ENCODE data around the gene CAMK2B. TPM values are rescaled to one million over a fixed set of nuclear protein-coding genes. Genes with fewer than 3 reads are reported as not detected.

Gene CAMK2B
- total RNA-seq, 1 experiment from 2014 or later: 0.15 TPM

DNA sequence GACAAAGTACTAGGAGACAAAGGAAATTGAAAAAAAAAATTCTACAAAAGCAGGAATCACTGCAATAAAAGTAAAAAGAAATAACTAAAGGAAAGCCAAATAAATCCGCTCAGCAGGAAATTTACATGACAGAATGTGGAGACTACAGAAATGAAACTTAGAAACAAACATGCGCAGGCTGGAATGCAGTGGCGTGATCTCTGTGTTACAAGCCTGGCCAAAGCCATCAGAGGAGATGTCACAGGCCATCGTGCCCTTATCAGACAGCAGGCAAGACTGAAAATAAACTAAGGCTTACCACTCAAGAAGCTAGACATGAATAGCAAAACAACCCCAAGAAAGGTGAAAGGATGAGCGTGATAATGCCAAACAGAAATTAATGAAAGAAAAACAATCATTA, 6.3 kb upstream of the CAMK2B start:
- no peak for DNase-seq (ENCODE audit: extremely low read depth, low read depth)

DNA sequence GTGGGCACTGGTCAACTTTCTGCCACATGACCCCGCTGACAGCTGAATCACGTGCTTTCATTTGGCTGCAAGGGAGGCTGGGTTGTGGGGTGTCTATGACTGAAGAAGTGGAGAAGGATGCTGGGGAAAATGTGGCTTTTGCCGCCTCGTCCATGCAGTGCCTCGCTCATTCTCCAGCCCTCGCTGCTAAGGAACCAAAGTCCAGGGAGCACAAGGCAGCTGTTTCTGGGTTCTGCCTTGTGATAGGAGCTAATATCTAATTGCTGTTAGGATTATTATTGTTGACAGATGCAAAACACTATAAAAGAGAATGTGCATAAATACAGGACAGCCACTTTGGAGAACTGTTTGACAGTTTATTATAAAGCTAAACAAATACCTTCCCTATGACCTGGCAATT, 4.9 kb upstream of the CAMK2B start:
- DNase-seq (ENCODE audit: extremely low read depth, low read depth): no peak

DNA sequence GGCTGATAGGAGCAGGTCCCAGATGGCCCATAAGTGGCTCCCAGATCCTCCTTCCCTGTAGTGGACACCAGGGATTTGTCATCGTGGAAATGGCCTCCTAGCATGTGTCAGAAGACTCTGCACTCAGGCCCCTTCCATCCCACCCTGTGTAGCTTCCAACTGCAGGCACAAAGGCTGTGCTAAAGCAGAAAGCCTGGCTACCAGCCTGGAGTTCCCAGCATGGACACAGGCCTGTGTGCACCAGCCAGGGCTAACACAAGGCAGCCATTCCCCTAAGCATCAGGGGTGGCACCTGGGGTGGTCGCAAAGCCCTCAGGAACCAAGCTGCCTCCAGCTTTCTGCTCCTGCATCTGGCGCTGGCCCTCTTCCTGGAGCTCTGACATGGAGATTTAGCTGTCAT, 4.5 kb upstream of the CAMK2B start:
- no peak for DNase-seq (ENCODE audit: extremely low read depth, low read depth)

DNA sequence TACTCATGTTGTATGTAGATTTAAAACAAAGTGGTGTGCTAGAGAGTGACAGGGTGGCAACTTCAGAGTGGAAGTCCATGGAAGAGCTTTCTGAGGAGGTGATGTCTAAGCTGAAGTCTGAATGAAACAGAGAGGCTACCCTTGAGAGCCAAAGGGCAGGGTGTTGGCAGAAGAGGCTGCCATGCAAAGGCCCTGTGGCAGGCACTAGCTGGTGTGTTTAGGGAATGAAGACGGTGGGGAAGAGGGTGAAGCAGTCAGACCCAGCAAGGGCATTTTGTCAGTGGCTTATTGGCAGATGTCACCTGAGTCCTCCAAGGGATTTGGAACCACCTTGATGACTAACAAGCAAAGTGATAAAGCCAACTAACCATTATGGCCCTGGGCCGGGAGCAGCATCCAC, 3.7 kb upstream of the CAMK2B start:
- DNase-seq (ENCODE audit: extremely low read depth, low read depth): no peak

DNA sequence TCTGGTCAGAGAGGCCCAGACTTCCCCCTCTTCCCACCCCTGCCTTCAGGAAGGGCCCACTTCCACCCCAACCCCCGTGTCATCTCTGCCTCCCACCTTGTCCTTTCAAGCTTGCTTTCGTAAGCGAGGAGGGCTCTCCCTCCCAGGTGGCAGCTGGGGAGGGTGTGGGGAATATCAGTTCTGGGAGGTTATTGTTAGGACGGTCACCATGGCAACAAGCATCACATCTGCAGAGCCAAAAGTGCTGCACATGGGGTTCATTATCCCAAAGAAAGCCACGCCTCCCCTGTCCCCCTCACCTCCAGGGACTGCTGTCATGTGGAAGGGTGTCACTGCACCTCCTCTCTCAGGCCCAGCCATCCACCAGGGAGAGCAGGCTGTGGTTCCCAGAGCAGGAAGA, 2.6 kb upstream of the CAMK2B start:
- no peak for DNase-seq (ENCODE audit: extremely low read depth, low read depth)

DNA sequence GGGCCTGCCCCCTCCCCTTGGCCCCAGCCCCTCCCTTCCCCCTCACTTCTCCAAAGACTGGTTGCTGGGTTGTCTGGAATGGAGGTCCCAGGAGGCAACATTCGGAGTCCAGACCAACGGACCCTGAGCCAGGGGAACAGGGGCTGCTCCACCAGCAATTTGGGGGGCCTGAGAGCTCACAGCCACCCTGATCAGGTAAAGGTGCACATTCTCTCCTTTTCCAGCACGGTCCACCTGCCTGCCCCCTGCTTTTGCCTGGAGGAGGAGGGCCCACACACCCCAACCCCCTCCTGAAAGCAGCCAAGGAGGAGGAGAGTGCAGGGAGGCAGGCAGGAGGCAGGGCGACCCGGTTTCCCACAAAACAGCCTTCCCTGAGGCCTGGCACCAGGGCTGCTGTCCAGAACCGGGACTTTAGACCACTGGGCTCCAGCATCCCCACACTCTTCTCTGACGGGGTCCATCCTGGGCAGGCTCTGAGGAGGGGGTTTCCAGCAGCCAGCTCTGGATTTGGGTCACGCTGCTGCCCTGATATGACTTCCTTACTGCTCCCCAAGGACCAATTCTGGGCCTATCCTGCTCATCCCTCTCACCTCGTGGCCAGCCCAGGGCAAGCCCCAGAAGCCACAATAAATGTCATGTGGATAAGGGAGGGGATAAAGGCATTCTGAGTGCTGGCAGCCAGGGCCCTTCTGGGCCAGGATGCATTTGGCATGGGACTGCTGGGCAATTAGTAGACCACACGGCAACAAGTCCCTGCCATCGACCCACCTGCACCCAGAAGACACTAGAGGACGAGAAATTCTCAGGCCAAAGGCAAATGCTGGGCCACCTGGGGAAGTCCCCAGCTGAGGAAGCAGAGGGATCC, 1.1 kb upstream of the CAMK2B start:
- no peak for DNase-seq (ENCODE audit: extremely low read depth, low read depth)

DNA sequence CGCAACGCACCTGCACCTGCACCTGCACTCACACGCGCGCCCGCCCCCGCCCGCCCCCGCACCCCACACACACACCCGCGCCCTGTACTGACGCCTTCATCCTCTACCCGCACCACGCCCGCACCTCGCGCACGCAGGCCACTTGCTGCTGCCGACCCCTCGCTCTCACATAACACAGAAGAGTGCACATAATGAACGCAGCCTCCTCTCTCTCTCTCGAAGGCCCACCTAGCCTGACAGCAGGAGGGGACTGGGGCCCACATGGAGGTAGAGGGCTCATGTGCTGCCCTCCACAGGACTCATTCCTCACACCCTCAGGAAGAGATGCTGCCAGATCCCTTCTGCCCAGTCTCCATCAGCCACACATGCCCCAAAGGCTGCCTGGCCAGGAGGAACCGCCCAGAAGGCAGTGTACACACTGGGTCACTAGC, 432 bp upstream of the CAMK2B start:
- no peak for DNase-seq (ENCODE audit: extremely low read depth, low read depth)

DNA sequence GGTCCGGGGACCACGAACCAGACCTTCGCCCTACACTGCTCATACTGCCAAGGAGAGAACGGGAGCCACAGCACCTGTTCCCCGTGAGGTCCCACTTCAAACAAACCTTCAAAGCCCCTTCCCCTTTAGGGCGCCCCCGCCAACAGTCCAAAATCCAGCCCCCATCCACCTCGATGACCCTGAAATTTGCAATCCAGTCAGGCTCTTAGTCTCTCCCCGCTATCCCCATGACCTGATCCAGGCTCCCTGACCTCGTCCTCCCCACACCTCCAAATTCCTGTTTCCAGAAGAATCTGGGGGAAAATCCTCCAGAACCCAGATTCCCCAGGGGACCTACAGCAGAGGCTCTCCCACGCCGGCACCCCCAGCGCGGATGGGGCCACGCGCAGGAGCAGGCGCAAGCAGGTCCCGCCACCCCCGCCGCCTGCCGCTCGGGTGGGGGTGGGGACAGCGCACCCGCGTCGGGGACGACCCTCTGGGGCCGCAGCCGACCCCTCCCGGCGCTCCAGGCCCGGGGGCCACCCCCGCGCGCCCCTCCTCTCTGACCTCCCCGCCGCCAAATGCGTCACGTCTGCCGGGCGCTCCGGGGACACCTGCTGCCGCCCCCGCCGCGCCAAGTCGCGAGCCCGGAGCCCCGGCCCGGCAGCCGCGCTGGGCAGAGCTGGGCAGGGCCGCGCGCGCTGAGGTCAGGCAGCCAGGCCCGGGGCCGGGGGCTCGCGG, 753 bp downstream of the CAMK2B start:
- DNase-seq (ENCODE audit: extremely low read depth, low read depth): no peak

DNA sequence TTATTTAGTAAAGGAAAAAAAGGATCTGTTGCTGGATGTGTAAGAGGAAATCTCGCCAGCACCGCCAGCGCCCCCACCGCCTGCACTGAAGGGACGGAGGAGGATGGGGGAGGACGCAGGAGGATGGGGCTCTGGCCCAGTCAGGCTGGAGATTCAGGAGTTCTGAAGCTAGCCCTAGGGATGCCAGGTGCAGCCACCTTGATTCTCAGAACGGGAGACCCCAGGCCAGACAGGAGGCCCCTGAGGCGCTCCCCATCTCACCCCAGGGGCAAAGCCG, 1.3 kb downstream of the CAMK2B start:
- DNase-seq (ENCODE audit: extremely low read depth, low read depth): no peak

DNA sequence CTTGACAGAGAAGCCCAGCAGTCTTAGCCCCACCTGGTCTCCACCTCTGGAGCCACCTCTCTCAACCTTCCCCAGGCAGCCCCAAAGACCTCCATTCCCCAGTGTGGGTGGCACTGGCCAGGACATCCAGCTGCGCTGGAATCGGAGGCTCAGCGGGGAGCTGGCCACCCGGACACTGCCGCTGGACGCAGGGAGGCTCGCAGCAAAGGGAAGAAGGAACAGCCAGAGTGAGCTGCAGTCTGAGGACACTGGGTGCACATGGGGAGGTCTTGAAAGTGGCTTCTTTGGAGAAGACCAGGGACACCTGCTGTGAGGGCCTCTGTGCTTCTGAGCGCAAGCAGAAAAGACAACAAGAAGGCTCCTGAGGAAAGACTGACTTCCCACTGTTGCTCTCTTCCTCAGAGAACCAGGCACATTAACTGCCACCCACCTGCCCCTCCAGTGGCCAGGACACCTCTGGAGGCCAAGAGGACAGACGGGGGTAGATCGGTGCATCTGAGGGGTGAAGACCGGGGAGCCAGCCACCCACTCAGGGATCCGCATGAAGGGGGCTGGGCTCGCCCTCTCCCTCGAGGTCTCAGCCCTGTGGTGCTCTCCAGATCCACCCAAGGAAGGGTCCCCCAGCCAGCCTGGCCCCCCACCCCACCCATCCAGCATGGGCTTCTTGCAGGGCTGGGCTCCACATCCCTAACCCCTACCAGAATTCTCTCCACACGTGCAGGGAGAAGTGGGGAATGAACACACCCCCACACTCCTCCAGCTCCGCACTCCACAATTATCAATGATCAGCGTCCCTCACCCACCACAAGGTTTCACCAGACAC, 1.8 kb downstream of the CAMK2B start:
- no peak for DNase-seq (ENCODE audit: extremely low read depth, low read depth)

DNA sequence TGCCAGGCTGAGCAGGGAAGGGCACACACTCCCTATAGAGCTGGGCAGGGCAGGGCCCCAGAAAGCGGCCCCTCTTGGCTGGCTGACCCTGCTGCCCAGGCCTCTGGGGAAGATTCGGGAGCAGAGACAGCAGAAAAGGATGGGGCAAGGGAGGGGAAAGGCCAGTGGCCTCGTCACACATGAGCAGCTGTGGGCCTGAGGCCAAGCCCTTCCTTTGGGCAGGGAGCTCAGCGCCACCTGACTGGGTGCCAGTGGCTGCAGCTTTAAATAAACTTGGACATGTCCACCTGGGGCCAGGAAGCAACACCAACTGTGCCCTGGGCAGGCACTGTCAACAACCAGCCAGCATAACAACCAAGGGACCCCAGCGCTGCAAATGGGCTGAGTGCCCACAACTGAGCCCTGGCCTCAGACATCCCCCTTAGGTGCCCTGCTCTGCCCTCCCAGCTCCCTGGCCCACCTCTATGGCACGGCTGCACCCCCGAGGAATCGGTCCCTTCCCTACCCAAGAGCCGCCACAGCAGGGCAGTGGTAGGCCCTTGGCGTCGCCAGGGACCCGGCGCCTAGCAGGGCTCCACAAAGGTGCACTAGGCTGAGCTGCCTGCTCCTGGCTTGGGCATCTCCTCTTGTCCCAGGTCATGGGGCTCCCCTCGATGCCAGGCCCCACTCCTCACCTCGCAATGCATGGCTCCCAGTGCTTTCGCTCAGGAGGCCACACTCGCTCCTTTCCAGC, 2.6 kb downstream of the CAMK2B start:
- no peak for DNase-seq (ENCODE audit: extremely low read depth, low read depth)

DNA sequence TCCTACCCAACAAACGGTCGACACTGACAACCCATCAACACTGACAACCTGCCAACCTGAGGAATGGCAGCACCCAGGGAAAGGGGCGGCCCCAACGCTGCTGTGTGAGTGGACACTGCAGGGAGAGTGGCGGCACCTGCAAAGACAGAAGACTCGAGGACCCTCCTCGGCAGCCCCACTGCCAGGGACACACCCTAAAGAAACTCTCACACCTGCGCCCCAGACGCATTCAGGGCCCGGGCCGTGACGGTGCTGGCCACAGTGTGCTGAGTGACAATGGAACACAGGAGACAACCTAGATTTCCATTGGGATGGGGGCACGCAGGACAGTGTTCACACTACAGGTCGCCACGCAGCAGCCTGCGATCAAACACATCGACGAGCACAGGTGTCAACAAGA, 3.6 kb downstream of the CAMK2B start:
- DNase-seq (ENCODE audit: extremely low read depth, low read depth): no peak

DNA sequence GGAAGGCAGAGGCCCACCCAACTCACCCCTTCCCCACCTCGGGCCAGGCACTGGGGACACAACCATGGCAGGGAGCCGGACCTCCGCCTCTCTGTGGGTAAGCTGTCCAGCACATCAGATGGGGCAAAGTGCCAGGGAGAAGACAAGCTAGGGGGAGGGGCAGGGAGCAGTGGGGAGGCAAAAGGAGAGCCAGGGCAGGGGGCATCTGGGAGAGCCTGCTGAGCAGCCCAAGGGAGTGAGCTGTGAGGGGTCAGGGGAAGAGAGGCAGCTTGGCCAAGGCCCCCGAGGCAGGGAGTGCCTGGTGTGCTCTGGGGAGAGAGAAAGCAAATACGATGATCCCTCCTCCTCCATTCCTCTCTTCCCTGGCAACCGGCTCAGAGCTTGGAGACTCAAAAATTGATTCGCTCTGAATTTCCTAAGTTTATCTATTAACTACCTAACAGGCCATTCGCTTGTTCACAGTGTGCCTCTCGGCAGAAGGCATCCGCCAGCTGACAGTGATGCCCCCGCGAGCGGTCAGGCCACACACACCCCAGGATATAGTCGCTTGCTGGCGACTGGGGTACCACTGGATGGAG, 4.5 kb downstream of the CAMK2B start:
- DNase-seq (ENCODE audit: extremely low read depth, low read depth): no peak

DNA sequence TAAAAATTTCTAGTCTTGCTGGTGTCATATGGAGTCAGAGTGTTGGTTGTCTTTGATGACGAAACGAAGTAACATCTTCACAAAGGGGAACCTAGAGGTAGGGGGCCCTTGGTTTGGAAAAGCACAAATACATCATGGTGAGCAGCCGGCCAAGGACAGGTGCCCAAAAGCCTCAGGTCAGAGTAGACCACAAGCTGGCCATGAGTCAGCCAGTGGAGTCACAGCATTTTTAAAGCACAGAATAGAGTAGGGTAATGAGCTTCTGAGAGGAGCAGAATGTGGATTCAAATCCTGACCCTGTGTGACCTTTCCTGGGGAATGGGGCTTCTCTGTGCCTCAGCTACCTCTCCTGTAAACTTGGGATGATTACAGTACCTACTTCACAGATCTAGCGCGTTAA, 5.3 kb downstream of the CAMK2B start:
- DNase-seq (ENCODE audit: extremely low read depth, low read depth): no peak

DNA sequence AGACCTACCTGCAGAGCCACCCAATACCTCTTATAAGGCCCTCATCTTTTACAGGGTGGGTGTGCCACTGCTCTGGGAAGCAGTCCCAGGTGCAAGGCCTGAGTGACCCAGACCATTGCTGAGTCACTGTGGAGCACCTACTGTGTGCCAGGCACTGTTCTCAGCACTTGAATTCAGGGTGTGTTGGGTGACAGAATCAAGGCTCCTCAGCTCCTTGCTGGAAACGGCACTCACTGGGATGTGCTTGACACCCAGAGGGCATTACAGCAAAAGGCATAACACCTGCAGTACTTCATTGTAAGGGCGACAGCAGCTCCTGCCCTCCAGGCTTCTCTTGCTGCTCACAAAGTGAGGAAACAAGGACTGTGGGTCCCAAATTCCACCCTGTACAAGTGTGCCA, 7.1 kb downstream of the CAMK2B start:
- no peak for DNase-seq (ENCODE audit: extremely low read depth, low read depth)

DNA sequence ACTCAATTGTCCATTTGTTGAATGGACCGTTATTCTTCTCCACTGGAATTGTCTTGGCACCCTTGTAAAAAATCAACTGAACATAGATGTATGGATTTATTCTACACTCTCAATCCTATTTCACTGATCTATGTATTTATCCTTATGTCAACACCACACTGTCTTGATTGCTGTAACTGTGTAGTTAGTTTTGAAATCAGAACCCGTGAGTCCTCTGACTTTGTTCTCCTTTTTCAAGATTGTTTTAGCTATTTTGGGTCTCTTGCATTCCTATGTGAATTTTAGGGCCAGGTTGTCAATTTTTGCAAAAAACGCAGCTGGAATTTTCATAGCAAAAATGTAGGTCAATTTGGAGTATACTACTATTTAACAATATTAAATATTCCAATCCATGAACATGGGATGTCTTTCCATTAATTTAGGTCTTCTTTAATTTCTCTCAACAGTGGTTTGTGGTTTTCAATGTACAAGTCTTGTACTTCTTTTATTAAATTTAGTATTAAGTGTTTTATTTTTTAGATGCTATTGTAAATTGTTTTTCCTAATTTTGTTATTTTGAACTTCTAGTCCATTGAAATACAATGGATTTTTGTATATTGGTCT, 10.0 kb downstream of the CAMK2B start:
- no peak for DNase-seq (ENCODE audit: extremely low read depth, low read depth)

DNA sequence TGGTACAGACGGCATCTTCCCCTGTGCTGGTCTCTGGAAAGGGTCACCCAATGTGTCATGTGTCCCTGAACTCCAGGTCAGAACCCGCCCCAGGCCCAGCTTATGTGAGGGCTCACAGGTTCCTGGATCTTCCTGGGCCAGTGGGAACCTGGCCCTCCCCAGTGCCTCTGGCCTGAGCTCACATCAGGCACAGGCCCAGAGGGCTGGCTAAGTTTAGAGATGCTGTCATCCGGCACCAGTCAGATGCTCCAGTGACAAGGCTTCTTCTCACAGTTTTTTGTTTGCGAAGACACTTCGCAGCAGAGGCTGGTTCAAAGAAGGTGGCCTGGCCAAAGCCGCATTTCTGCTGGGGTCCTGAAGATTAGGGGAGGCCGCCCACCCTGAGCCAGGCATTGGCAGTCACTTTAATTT, 11.8 kb downstream of the CAMK2B start:
- no peak for DNase-seq (ENCODE audit: extremely low read depth, low read depth)

DNA sequence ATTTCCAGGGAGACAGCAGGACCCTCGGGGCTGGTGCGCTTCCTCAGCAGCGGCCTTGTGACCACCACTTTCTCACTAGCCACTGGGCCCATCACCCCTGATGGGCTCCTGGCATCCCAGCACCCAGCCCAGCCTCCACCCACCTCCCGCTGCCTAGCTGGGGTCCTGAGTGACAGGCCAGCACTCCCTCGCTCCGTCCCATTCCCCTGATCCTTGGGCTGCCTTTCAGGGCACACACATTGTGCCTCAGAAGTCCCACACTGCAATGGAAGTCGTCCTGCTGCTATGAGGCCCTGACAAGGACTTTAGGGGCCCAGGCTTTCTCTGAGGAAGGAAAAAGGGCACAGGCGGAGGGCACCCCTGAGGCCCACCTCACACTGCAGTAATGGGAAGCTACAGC, 12.4 kb downstream of the CAMK2B start:
- no peak for DNase-seq (ENCODE audit: extremely low read depth, low read depth)

DNA sequence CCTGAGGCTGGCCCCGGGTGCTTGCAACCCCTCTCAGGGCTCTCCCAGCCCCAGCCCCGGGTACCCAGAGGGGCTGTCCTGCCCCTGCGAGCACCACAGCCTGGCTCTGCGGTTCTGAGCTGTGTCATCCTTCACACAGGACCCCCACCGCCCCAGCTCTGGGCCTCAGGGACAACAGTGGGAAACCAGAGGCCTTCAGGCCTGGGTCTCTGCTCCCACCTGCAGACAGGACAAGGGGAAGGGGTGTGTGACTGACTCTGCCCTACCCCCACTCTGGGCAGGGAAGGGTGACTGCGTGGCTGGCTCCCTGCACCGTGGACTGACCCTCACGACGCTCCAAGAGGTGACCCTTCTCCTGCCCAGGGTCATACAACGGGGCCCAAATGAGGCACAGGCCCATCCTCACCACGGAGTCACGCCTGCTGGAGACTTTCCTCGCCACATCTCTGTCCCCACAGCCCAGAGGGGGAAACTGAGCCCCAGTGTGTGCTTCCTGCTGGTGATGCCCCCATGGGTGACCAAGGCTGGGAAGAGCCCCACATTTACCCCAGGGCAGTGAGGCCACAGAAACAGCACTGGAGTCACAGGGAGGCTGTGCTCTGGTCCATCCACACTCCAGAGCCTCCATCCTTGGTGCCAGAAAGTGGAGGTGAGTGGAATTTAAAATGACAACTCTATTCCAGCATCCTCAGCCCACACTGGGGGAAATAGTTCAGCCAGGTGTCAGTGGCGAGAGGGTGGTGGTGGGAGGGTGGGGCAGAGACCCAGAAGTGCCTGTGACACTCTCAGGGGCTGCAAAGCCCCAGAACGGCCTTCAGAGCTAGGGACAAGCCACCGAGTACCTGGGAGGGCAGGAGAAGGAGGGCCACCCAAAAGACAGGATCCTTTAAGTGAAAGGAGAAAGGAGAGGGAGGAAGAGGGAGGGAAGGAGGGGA, 13.6 kb downstream of the CAMK2B start:
- DNase-seq (ENCODE audit: extremely low read depth, low read depth): no peak
